HG02870 (cell line): ENCODE results near the gene ARPP21.
"Not testable (repeated sequence)": the region's sequence is repeated elsewhere in the genome, so short reads cannot be mapped to it uniquely, and the experiment has no call there.

ENCODE experiments used
- ATAC-seq: cut with Tn5 transposase; IDR thresholded peaks from one replicate; pipeline ENCODE4 v1.9.1; 2021; ENCODE audit warnings: mild to moderate bottlenecking, moderate library complexity; ENCODE audit not compliant: unreplicated experiment

Gene ARPP21

DNA sequence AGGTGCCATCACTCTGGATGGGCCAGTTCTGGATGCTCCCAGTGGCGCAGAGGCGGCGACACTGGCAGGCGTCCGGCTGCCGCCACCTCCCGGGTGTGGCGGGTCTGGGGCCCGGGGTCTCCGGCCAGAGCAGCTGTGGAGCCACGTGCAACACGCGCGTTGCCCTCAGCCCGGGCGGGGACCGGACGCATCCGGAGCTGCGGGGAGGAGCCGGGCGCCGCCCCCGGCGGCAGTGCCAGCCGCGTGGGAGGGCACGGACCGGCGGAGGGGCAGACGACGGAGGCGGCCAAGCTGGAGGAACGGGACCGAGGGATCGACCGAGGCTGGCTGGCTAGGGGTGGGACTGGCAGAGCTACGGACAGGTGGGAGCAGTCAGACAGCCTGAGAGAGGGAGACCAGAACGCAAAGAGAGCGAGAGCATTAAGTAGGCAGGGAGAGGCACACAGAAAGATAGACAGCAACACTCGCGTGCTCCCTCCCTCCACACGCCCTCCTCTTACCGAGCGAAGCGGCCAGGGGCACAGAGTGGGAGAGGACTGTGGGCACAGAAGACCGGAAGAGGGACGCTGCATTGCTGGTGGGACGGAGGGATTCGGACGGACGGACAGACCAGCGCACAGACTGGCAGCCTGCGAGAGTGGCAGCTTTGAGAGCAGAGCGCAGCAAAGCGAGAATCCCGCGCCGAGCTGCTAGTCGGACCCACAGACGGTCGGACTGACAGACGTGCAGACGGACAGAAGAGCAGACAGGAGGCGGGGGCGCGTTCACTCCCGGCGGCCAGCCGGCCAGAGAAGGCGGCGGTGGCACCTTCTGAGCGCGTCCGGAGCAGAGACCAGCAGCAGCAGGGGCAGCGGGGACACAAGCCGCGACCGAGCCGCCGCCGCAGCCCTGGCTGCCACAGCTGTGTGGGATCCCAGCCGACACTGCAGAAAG is at the start of gene ARPP21:
Gene ARPP21, plus strand, starts transcription at position 272 of the 933 bp plus-strand sequence. CDS start 42,227 bp downstream, outside the sequence.
- ATAC-seq, result no peak

DNA sequence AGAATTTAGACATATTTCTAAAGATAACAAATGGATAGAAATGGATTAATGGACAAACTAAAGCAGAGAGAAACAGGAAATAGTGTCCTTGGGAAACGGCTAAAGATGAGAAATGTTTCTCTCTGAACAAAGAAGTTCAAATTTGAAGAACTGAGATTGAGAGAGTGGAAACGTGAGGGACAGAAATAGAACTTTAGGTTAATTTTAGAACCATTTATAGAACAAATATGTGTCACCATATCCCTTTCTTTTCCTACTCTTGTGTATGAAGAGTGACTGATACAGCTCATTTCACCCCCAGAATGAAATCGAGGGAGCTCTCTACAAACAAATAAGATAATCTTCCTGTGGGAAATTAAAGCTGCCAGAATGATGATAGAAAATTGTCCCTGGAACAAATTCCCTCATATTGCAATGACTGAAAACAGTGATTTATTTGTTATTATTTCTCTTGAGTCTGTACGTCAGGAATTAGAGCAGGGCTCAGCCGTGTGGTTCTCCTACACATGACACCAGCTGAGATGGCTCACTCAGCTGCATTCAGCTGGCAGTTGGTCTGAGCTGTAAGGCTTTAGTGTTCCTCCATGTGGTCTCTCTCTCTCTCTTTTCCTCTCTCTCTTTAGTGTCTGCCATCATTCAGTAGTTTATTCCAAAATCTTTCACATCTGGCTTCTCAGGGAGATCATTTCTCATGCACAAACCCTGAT is 46.6 kb upstream of the ARPP21 start:
- peak; percentile 72 for ATAC-seq

DNA sequence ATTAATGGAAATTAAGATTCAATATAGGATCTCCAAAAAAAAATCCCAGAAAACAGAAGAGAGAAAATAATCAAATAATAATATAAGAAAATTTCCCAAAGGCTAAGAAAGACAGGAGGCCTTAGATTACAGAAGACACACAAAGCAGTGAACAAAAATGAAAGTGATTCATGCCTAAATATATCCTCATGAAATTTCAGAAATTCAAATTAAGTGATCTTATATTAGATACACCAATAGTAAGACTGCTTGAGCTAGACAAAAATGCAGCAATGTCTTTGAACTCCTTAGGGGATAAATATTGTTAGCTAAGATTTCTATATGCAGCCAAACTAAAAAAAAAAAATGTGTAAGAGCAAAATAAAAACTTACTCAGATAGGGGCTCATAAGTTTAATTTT is 44.6 kb upstream of the ARPP21 start:
- no peak for ATAC-seq

DNA sequence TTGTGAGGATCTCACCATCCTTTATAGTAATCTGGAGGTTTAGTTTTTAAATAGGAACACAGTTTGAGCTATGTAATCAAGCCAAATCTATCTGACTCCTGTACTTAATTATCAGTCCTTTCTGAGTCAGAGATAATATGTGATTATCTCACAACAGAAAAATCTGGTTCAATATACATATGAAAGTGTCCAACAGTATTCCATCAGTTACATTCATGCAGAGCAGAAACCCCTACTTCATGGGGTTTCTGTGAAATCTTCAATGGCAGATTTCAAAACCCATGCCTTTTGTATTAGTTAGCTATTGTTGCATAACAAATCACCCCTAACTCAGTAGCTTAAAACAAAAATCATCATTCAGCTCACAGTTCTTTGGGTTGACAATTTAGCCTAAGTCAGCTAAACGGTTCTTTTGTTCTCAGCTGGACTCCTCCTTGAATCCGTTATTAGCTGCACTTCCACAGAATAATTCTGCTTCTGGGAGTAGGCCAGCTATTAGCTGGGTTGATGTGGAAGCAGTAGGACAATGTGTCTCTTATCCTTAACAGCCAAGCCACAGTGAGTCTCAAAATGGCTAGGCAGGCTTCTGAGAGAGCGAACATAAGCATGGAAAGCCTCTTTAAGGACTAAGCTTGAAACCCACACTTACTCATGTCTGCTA is 42.9 kb upstream of the ARPP21 start:
- peak; percentile 31 for ATAC-seq

DNA sequence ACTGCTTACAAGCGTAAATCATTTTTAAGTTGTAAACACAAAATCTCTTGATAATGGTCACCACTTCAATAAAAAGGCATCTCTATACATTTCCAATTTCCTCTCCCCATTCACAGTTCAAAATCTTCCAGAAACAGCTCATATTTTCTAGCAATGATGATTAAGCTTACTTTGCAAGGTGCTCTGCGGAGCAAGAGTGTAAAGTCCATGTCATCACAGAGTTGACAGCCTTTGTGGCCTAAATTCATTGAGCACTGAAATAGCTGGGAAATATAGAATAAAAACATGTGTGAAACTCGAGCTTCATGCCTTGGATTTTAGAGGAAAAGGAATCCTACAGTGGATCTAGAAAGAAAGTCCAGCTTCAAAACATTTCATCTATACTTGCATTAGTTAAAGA is 41.8 kb upstream of the ARPP21 start:
- no peak for ATAC-seq

DNA sequence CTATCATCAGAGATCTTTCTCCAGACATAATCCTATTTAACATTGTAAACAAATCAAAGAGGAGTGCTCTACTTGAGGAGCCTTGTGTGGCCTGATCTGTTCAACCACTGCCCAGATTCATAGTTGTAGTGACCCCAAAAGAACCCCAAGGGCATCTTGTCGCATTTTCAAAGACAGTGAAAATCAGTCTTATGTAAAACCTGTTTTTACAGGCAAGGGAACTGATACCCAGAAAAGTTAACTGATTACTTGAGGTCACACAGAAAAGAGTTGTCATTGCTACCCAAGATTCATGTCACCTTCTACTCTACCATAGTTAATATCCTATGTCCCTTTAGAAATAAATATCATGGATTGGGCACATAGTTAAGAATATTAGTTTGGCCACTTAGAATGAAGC is 40.5 kb upstream of the ARPP21 start:
- peak; percentile 55 for ATAC-seq

DNA sequence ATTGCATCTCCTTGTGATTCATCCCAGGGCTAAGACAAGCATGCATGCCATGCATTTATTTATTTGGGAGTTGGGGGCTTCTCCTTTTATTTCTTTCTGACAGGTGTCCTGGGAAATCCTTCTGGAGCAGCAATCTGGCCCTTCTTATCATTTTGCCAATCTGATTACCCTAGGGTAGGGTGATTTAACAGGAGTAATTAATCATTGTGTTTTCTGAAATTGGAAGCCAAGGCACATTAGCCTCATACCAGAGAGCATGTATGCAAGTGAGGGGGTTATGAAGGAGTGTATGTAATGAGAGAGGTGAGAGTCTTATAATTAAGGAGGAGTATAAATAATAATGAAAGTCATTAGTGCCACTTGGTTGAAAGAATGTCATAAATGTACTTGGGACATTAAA is 37.4 kb upstream of the ARPP21 start:
- no peak for ATAC-seq

DNA sequence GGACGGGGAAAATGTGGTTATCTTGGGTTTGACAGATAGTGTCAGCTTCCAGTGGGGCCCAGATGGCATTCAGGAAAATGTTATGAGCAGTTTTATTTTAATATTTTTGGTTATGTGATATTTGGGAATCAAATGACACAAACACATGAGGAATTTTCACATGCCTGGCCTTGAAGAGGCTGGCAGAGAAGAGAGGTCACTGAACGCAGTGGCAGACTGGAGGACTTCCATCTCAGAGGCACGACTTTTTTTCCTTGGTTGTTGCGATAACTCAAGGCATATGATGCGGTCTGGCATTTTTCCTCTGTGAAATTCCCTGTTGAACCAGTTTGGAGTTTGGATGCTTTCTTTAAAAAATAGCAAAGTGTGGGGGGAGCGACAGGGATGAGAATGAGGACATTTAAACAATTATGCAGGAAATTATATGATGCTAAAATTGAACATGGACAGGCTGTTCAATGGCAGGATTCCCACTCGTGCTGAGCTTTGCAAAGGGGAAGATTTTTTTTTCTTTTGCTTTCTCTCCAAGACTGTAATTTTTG is 36.9 kb upstream of the ARPP21 start:
- no peak for ATAC-seq

DNA sequence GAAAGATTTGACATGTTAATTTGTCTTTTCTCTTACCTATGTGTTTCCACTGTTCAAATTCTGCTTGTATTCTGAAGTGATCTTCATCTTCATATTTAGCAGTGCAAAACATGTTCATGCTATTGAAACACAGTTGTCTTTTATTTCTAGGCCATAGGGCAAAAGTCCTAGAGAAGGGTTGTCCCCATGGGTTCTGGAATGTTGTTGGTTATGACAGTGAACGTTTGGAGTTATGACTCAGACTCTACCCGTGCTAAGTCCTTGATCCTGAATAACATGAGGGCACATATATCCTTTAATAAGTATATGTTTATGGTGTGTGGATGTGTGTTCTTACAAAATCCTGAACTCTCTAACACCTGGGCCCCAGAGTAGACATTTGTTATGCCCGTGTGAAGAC is 23.0 kb upstream of the ARPP21 start:
- ATAC-seq, result no peak

DNA sequence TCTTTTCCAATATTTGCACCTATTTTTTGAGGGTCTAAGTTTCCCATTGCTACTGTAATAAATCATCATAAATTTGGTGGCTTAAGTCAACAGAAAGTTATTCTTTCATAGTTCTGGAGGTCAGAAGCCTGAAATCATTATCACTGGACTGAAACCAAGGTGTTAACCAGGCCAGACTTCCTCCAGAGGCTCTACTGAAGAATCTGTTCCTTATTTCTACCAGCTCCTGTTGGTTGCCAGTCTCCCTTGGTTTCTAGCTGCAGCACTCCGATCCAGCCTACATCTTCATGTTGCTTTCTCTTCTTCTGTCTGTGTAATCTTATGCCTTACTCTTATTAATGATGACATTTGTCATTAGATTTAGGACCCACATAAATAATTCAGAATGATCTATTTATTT is 22.0 kb upstream of the ARPP21 start:
- no peak for ATAC-seq

DNA sequence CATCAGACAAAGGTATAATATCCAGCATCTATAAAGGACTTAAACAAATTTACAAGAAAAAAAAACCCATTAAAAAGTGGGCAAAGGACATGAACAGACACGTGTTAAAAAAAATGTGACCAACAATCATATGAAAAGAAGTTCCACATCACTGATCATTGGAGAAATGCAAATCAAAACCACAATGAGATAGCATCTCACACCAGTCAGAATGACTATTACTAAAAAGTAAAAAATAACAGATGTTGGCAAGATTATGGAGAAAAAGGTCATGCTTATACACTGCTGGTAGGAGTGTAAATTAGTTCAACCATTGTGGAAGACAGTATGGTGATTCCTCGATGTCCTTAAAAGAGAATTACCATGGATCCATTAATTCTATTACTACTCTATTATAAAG is 19.1 kb upstream of the ARPP21 start:
- ATAC-seq, result not testable (repeated sequence)

DNA sequence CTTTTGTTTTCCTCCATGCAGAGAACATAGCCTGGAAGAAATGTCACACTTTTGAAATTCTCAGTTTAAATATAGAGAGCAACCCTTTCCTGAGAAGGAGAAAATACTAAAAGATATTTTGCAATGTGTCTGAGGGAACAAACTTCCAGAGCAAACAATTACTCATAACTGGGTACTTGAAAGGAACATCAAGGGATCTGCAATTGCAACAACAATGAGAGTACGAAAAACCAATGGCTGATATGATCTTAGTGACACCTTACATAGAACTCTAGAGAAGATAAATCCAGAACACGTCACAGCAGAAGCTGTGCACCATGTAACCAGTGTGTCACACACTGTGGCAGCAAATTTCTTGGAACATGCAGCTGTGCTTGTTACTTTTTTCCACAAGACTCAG is 14.6 kb upstream of the ARPP21 start:
- no peak for ATAC-seq

DNA sequence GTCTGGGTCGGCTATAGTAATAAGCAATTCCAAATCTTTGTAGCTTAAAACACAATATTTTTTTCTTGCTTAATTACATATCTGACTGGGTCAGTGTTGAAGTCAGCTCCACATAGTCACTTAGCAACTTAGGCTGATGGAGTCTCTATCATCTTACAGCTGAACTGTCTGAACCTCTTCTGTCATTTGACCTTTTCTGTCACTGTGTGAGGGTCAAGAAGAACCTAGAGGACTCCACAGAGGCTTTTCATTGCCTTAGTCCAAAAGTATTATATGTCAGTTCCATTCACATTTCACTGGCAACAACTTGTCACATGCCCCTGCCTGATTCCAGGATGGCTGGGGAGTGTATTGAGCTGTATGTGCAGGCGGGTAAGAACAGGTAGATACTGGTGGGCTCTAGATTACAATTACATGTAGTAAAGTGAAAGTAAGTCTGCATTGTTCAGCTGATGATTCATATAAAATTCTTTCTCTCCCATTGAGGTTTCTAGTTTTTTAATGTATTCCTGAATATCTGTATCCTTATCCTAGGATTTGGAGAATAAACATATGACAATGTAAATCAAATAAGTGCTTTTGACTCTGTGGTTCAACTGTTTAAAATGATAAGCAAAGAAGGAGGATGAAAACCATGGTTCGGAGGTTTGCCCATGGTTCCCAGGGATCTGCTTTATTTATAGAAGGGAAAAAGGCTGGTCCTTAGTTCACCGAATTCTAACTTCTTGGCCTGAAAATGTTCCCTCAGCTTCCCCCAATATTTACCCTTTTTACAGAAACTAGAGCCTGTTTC is 5.8 kb upstream of the ARPP21 start:
- no peak for ATAC-seq

DNA sequence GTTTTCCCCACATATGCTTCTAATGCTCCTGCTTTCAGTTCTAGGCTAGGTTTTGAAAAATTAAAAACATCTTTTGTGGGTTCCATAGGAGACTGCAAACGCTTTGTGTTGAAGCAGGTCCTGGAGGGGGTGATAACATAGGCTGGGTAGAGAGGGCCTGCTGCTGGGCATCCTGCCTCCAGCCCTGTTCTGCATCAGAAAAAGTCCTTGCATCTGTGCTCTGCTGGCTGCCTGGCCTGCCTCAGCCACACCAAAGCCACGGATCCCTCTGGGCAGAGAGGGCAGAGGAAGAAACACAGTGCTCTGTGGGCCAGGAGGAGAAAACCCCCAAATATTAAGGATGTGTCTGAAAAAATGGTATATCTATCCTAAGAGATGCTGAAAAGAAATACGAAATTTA is 3.9 kb upstream of the ARPP21 start:
- ATAC-seq, result no peak

DNA sequence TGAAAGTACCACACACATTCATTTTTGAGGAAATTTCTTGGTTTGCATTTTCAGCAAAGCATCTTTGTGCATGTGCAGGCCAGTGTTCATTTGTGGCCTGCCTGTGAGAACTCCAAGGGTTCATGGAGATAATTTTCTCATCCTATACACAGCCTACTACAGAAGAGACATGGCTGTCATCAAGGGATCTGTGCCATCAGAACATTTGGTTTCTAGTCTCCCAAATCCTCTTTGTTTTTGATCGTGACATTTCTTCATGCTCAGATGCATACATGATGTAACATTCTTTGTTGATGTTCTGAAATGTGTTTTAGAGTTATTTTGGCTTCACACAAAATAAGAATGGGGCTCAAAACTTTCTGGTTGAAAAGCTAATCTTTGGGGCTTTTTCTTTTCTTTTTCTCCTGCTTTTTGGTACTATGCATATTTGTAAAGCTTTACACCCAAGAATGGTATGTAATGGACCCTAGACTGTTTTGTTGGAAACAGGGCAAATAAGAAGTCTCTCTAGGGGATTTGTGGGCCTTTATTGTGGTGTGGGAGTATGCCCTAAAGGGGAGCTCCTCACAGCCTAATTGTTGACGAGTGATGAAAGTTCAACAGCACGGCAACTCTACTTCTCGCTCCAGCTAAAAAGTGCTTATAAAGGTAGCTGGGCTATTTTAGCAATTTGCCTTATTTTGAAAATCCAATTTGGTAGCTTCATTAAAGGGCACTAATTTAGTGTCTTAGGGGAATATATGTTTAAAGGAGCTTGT is 3.2 kb upstream of the ARPP21 start:
- no peak for ATAC-seq

DNA sequence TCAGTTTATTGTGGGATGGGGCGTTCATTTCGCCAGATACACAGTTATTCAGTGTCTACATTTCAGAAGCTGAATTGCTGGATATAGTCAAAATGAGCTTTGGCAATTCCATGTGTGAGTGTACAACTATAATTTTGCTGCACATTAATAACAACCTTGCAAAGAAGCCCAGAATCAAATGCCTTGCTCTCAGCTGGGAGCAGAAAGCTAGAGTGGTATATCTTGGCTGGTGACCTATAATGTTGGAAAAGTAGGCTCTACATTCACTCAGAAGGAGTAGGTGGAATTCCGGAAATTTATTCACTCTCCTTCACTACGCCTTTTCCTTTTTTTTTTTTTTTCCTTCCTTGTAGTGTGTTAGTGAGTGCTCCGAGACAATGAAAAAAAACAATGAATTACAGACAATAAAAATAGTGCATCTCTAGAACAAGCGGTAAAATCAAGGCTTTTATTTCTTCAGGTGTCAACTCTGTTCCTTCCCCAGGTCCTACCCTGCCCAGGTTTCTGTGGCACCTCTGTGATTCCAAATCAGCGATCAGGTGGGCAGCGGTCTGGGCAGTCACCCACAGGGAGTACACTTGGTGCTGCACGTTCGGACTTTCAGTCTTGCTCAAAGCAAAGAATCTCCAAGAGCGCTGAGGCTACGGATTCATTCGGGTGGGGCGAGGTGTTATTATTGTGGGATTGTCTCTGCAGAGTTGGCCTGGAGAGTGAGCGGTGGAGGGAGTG is 910 bp upstream of the ARPP21 start:
- ATAC-seq, result no peak

DNA sequence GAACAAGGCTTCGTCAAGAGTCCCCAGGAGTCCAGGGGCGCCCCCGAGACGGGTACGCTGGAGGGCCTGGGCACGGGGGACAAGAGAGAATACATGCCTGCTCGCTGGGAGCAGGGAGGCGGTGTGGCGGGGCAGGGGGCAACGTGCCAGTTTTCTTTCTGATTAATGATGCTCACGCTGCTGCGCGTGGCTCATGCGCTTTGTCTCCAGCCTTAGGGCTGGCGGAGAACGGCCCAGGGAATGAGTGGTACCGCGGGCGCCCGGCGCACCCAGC is 408 bp upstream of the ARPP21 start:
- ATAC-seq, result no peak

DNA sequence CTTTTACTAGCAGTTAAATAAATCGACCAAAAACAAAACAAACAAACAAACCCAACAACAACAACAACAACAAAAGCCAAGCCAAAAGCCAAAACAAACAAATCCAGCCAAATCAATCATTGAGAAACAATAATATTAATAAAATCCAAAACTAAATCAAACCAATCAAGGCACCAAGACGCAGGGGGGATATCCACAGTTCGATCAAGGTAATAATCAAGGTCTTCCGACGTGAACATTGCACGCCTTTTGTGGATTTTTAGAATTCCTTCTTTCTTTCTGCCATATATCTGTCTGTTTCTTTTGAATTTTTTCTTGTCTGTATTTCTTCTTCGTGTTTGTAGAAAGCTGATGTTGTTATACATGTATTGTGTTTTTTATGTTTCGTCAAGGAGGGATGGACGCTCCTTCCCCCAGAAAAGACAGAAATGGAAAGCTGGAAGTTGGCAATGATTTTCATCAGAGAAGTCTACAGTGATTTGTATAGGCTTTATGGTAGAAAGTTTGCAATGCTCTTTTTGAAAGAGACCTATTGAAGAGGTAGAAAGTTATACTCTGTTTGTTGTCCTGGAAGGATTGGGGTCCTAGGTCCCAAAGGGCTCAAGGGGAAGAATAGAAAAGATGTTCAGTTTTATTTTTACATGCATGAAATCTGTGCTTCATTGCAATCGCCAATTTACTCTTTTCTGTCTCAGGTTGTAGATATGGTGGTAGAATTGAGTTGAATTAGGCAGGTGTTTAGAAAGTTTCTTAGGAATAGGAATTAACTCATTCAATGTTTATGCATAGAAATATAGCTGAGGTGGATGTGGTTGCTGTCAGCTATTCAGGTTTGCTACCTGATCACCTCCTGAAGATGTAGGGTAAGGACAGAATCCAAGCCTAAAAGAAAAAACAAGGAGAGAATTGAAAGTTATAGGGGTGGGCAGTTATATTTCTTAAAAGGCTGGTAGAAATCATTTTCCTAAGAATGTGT is 1.2 kb downstream of the ARPP21 start:
- ATAC-seq, result no peak
